ENCODE data around the gene SNAP47. TPM values are rescaled to one million over a fixed set of nuclear protein-coding genes. Genes with fewer than 3 reads are reported as not detected.

The SNAP47 gene
- total RNA-seq, 2 donors from 2014 or later, result 35.5 to 49.4 TPM

- Histone ChIP-seq H3K9me3 (peaks cover 0 to 5% (median 2%) of the 10 kb centered on the region in 3 donors), H3K27ac (no peak overlapping the region), H3K36me3 (replicated peaks in 1 of 2; ENCODE audit: insufficient read depth in 1 of 2, low read depth in 2 of 2) (no peaks in the 10 kb centered on the region), H3K4me3 (no peak overlapping the region), H3K4me1 (peaks cover 22% of the 10 kb centered on the region), H3K27me3 (no peaks in the 10 kb centered on the region)
- 42 to 54% methylated on average over 2 of the region's 2 CpGs for WGBS, 2 donors
- intact Hi-C loops (cut with DNase I), result no loop called here
- DNase-seq (no peak), ATAC-seq (no peak)
- TF ChIP-seq CTCF (IDR thresholded peaks at IDR 0.05) (no peak), POLR2A (IDR thresholded peaks at IDR 0.05) (no peak)
These were observed 10.2 kb upstream of the SNAP47 start for GRCh38 chr1:227725046-227725445.

- WGBS, 2 donors, result 61 to 64% methylated on average over 3 of the region's 3 CpGs
- DNase-seq, result no peak
- intact Hi-C loops (cut with DNase I), result no loop called here
- Histone ChIP-seq H3K4me3 (no peak overlapping the region), H3K9me3 (no peaks in the 10 kb centered on the region), H3K4me1 (peaks cover 35% of the 10 kb centered on the region), H3K36me3 (replicated peaks in 1 of 2; ENCODE audit: insufficient read depth in 1 of 2, low read depth in 2 of 2) (no peaks in the 10 kb centered on the region), H3K27ac (no peak overlapping the region), H3K27me3 (no peaks in the 10 kb centered on the region)
- ATAC-seq, result no peak
- TF ChIP-seq POLR2A (IDR thresholded peaks at IDR 0.05), result no peak
- no peak for TF ChIP-seq CTCF (IDR thresholded peaks at IDR 0.05)
These were observed 8.9 kb upstream of the SNAP47 start for GRCh38 chr1:227726318-227726717.

- intact Hi-C loops (cut with DNase I), result no loop called here
- no peak for ATAC-seq
These were observed 8.2 kb upstream of the SNAP47 start for GRCh38 chr1:227726924-227727599.

GRCh38 chr1:227728059-227728891, 7.0 kb upstream of the SNAP47 start:
- Histone ChIP-seq H3K27me3 (no peaks in the 10 kb centered on the region), H3K4me3 (peak overlapping the region; percentile 22 to 52), H3K9me3 (no peaks in the 10 kb centered on the region), H3K36me3 (replicated peaks in 1 of 2; ENCODE audit: insufficient read depth in 1 of 2, low read depth in 2 of 2) (no peaks in the 10 kb centered on the region), H3K27ac (peak overlapping the region; percentile 71 to 81 (median 78)), H3K4me1 (peaks cover 42% of the 10 kb centered on the region)
- TF ChIP-seq CTCF (IDR thresholded peaks at IDR 0.05), result peak in 1 of 7 experiments; percentile 16
- peak; percentile 21 to 43 (median 35) for TF ChIP-seq POLR2A (IDR thresholded peaks at IDR 0.05)
- ATAC-seq (peak; percentile 90), DNase-seq (peak; percentile 90 to 94 (median 92))
- intact Hi-C loops (cut with DNase I), result no loop called here
- WGBS, 2 donors, result 0 to 5% methylated on average over 17 to 34 of the region's 51 CpGs

More at GRCh38 chr1:227726924-227727599, 8.2 kb upstream of the SNAP47 start:
- Histone ChIP-seq H3K4me3 (no peak overlapping the region), H3K9me3 (no peaks in the 10 kb centered on the region), H3K4me1 (peaks cover 38% of the 10 kb centered on the region), H3K27ac (no peak overlapping the region), H3K36me3 (replicated peaks in 1 of 2; ENCODE audit: insufficient read depth in 1 of 2, low read depth in 2 of 2) (no peaks in the 10 kb centered on the region), H3K27me3 (no peaks in the 10 kb centered on the region)
- DNase-seq, result no peak
- TF ChIP-seq CTCF (IDR thresholded peaks at IDR 0.05) (no peak), POLR2A (IDR thresholded peaks at IDR 0.05) (no peak)
- WGBS, 2 donors, result 85 to 88% methylated on average over 6 of the region's 6 CpGs

All from body of pancreas (tissue), 4 donors.